GM13976 (cell line): Measurements from ENCODE around the gene TAS1R3.
"Not testable (repeated sequence)": the region's sequence is repeated elsewhere in the genome, so short reads cannot be mapped to it uniquely, and the experiment has no call there.

Experiments
- DNase-seq: peaks from one replicate; pipeline ENCODE4 v3.0.0; 2012; ENCODE audit warnings: low spot score
- in situ Hi-C: fragments of 300-500 bp; cut with MboI; formaldehyde crosslinking; loops from one replicate; pipeline ENCODE4 v1.12.0; 2022; ENCODE audit warnings: low sequenced_read_pairs, mixed read lengths, inconsistent platforms; ENCODE audit not compliant: unreplicated experiment
- TF ChIP-seq, protein P1 (sequence below): IDR thresholded peaks from 2 replicates; pipeline ENCODE4 v1.5.1; 2012; ENCODE audit warnings: borderline replicate concordance, mild to moderate bottlenecking; ENCODE audit not compliant: insufficient read depth; ENCODE audit errors: extremely low read depth, missing control alignments, control extremely low read depth

TAS1R3 gene

DNA sequence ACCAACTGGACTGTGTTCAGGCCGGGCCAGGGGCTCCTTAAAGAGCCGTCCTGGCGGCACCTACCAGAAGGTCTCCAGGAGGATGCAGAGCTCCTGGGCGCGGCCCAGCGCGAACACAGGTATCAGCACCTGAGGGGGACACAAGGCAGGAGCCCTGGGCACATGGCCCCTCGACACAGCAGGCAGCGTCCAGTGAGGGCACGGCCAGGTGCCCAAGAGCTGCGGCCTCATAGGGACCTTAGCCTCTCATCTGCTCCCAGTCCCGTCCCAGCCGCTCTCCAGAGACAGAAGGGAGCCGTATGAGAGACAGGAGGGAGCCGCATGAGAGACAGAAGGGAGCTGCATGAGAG, 16.9 kb upstream of the TAS1R3 start:
- no peak for DNase-seq
- in situ Hi-C loops: no loop called here
- TF ChIP-seq, protein P1, sequence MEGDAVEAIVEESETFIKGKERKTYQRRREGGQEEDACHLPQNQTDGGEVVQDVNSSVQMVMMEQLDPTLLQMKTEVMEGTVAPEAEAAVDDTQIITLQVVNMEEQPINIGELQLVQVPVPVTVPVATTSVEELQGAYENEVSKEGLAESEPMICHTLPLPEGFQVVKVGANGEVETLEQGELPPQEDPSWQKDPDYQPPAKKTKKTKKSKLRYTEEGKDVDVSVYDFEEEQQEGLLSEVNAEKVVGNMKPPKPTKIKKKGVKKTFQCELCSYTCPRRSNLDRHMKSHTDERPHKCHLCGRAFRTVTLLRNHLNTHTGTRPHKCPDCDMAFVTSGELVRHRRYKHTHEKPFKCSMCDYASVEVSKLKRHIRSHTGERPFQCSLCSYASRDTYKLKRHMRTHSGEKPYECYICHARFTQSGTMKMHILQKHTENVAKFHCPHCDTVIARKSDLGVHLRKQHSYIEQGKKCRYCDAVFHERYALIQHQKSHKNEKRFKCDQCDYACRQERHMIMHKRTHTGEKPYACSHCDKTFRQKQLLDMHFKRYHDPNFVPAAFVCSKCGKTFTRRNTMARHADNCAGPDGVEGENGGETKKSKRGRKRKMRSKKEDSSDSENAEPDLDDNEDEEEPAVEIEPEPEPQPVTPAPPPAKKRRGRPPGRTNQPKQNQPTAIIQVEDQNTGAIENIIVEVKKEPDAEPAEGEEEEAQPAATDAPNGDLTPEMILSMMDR: no peak

DNA sequence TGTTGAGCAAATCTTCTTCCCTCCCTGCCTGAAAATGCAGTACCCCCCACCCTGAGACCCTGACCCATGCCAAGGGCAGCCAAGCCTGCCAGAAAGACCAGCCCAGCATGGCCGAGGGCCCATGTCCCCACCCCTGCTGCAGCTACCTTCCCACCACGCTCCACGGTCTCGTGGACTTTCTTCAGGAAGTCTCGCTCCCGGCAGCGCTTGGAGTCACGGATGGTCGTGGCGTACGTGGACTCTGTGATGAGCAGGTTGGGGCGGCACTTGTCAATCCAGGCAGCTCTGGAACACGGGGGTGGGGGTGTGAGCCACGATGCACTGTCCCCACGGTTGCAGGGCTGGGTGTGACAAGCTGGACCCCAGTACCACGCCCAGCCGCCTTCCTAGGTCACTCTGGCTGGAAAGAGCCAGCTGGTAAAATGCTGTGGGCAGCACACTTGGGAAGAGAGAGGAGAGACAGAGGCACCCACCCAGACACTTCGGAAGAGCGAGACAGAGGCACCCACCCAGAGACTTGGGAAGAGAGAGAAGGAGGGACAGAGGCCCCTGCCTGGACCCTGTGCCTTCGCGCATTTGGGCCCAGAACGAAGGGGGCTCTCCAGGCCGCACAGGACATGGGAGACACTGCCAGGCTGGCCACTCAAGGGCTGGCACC, 16.3 kb upstream of the TAS1R3 start:
- TF ChIP-seq, protein P1: no peak
- DNase-seq: no peak
- in situ Hi-C loops: no loop called here

DNA sequence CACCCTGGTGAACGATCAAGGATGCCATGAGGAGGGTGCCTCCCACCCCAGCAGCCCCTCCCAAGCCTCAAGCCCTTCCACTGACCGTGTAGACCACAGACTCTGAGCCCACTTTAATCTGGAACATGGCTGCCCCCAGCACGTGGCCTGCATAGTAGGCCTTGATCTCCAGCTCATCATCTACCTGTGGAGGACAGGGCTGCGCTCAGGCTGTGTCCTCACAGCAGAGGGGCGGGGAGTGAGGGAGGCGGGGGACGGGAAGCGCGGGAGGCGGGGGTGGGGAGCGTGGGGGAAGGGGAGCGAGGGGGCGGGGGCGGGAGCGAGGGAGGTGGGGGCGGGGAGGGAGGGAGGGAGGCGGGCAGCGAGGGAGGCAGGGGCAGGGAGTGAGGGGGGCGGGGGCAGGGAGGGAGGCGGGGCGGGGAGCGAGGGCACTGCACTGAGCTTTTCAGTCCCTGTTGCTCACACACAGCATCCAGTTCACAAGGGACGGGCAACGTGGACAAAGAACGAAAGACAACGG, 15.6 kb upstream of the TAS1R3 start:
- in situ Hi-C loops: no loop called here
- DNase-seq: no peak
- TF ChIP-seq, protein P1: no peak

DNA sequence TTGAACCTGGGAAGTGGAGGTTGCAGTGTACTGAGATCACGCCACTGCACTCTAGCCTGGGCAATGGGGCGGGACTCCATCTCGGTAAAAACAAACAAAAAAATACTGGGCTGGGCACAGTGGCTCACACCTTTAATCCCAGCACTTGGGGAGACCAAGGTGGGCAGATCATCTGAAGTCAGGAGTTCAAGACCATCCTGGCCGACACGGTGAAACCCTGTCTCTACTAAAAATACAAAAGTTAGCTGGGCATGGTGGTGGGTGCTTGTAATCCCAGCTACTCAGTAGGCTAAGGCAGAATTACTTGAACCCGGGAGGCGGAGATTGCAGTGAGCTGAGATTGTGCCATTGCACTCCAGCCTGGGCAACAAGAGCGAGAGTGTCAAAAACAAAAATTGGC, 14.9 kb upstream of the TAS1R3 start:
- in situ Hi-C loops: not testable (repeated sequence)

DNA sequence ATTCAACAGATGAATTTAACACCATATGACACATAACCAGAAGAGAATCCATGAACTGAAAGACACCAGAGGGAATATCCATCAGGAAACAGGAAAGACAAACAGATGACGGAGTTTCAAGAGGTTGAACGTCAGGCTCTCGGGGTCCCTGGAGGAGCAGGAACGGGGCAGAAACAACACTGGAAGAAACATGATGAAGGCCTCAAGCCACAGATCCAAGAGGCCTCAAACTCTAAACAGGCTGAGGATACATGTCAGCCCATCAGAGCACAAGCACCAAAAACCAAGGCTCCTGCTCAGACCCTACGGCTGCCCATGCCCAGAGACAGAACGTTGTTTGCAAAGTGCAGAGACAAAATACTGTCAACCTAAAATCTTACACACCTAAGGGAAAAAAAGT, 13.7 kb upstream of the TAS1R3 start:
- in situ Hi-C loops: no loop called here

More for the DNA sequence above, 14.9 kb upstream of the TAS1R3 start:
- not testable (repeated sequence) for DNase-seq

DNA sequence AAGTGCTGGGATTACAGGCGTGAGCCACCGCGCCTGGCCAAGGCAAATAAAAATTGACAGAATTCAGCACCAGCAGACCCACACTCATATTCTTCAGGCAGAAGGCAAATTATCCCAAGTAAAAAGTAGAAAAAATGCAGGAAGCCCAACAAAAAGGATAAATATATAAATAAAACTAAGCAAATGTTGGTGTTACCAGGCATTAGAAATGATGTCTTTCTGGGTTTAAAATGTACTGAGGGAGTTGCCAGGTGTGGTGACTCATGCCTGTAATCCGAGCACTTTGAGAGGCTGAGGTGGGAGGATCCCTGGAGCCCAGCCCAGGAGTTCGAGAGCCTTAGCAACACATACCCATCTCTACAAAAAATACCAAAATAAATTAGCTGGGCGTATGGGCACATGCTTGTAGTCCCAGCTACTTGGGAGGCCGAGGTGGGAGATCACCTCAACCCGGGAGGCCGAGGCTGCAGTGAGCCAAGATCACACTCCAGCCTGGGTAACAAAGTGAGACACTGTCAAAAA, 12.9 kb upstream of the TAS1R3 start:
- in situ Hi-C loops: no loop called here
- DNase-seq: no peak
- TF ChIP-seq, protein P1: no peak

More for the DNA sequence above, 13.7 kb upstream of the TAS1R3 start:
- DNase-seq: no peak
- TF ChIP-seq, protein P1: no peak
